ENCODE results near the gene C1QTNF8. TPM values are rescaled to one million over a fixed set of nuclear protein-coding genes. Genes with fewer than 3 reads are reported as not detected.

Gene C1QTNF8
- total RNA-seq, 1 experiment from 2014 or later: 0.27 TPM

DNA sequence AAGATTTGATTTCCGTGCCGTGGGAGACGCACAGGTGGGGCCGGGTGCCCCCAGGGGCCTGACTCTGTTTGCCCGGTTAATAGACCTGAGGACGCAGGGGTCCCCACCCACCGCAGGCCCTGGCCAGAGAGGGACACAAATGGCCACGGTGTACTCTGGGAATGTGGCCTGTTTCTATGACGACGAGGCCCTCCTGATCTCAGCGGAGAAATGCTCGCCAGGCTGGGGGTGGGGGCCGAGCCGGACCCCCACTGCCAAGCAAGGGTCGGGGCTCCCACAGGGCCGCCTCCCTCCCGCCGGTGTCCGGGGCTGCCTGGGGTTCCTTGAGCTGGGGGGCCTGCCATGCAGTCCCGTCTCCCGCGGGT lies 24.5 kb upstream of the C1QTNF8 start:
- intact Hi-C loops (cut with micrococcal nuclease): no loop called here
- H4K20me1 ChIP-seq (ENCODE audit: insufficient read depth): no peaks in the 10 kb centered on the region
- no peak overlapping the region for H3K27ac ChIP-seq (ENCODE audit: low read depth, low read length)
- TF ChIP-seq, protein P1, sequence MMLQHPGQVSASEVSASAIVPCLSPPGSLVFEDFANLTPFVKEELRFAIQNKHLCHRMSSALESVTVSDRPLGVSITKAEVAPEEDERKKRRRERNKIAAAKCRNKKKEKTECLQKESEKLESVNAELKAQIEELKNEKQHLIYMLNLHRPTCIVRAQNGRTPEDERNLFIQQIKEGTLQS (IDR thresholded peaks at IDR 0.05): no peak
- TF ChIP-seq, protein P2, sequence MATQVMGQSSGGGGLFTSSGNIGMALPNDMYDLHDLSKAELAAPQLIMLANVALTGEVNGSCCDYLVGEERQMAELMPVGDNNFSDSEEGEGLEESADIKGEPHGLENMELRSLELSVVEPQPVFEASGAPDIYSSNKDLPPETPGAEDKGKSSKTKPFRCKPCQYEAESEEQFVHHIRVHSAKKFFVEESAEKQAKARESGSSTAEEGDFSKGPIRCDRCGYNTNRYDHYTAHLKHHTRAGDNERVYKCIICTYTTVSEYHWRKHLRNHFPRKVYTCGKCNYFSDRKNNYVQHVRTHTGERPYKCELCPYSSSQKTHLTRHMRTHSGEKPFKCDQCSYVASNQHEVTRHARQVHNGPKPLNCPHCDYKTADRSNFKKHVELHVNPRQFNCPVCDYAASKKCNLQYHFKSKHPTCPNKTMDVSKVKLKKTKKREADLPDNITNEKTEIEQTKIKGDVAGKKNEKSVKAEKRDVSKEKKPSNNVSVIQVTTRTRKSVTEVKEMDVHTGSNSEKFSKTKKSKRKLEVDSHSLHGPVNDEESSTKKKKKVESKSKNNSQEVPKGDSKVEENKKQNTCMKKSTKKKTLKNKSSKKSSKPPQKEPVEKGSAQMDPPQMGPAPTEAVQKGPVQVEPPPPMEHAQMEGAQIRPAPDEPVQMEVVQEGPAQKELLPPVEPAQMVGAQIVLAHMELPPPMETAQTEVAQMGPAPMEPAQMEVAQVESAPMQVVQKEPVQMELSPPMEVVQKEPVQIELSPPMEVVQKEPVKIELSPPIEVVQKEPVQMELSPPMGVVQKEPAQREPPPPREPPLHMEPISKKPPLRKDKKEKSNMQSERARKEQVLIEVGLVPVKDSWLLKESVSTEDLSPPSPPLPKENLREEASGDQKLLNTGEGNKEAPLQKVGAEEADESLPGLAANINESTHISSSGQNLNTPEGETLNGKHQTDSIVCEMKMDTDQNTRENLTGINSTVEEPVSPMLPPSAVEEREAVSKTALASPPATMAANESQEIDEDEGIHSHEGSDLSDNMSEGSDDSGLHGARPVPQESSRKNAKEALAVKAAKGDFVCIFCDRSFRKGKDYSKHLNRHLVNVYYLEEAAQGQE (IDR thresholded peaks at IDR 0.05; ENCODE audit: low read depth): no peak
- TF ChIP-seq CEBPB (IDR thresholded peaks at IDR 0.05; ENCODE audit: low read depth) (no peak), EZH2phosphoT487 (IDR thresholded peaks at IDR 0.05; ENCODE audit: borderline replicate concordance) (no peak), ZNF274 (IDR thresholded peaks at IDR 0.05; ENCODE audit: low read depth, low read length) (no peak), RAD21 (IDR thresholded peaks at IDR 0.05; ENCODE audit: low read depth) (no peak), POLR2AphosphoS5 (IDR thresholded peaks at IDR 0.05; ENCODE audit: low read depth, low read length) (no peak), SRF (IDR thresholded peaks at IDR 0.05; ENCODE audit: low read depth) (no peak), CBX3 (IDR thresholded peaks at IDR 0.05; ENCODE audit: low read depth) (no peak), ELF1 (IDR thresholded peaks at IDR 0.05; ENCODE audit: borderline replicate concordance, low read depth) (no peak), SIN3A (IDR thresholded peaks at IDR 0.05; ENCODE audit: low read depth) (no peak), TCF7L2 (IDR thresholded peaks at IDR 0.05; ENCODE audit: borderline replicate concordance, extremely low read depth, insufficient read depth, insufficient read length) (no peak), SP1 (IDR thresholded peaks at IDR 0.05; ENCODE audit: low read depth) (no peak), EZH2 (IDR thresholded peaks at IDR 0.05) (no peak), YY1 (IDR thresholded peaks at IDR 0.05; ENCODE audit: extremely low read depth, insufficient replicate concordance, low read depth, low read length) (no peak), EGR1 (IDR thresholded peaks at IDR 0.05; ENCODE audit: low read depth) (no peak), ZFX (IDR thresholded peaks at IDR 0.05) (no peak), FOSL1 (IDR thresholded peaks at IDR 0.05; ENCODE audit: low read depth) (no peak)
- TF ChIP-seq, protein P3, sequence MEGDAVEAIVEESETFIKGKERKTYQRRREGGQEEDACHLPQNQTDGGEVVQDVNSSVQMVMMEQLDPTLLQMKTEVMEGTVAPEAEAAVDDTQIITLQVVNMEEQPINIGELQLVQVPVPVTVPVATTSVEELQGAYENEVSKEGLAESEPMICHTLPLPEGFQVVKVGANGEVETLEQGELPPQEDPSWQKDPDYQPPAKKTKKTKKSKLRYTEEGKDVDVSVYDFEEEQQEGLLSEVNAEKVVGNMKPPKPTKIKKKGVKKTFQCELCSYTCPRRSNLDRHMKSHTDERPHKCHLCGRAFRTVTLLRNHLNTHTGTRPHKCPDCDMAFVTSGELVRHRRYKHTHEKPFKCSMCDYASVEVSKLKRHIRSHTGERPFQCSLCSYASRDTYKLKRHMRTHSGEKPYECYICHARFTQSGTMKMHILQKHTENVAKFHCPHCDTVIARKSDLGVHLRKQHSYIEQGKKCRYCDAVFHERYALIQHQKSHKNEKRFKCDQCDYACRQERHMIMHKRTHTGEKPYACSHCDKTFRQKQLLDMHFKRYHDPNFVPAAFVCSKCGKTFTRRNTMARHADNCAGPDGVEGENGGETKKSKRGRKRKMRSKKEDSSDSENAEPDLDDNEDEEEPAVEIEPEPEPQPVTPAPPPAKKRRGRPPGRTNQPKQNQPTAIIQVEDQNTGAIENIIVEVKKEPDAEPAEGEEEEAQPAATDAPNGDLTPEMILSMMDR (IDR thresholded peaks at IDR 0.05 in 2 of 3, conservative IDR thresholded peaks at IDR 0.05 in 1 of 3; ENCODE audit: borderline replicate concordance in 1 of 3, insufficient read depth in 1 of 3, low read depth in 2 of 3, low read length in 2 of 3): no peak
- TF ChIP-seq, protein P4, sequence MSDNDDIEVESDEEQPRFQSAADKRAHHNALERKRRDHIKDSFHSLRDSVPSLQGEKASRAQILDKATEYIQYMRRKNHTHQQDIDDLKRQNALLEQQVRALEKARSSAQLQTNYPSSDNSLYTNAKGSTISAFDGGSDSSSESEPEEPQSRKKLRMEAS (IDR thresholded peaks at IDR 0.05): no peak
- H3K9me3 ChIP-seq (ENCODE audit: control insufficient read depth in 1 of 2, insufficient read depth in 1 of 2, low read depth in 1 of 2, low read length in 2 of 2): no peaks in the 10 kb centered on the region
- no peaks in the 10 kb centered on the region for H3K27me3 ChIP-seq (ENCODE audit: insufficient read depth, low read length)
- no peaks in the 10 kb centered on the region for H3K79me2 ChIP-seq (ENCODE audit: insufficient read depth, low read length)
- no peak overlapping the region for H3K4me2 ChIP-seq (ENCODE audit: low read length)
- BruUV-seq (replicated peaks): no TSS peak
- ChIA-PET POLR2A (no interaction called here), CTCF (no interaction called here), RAD21 (ENCODE audit: low non-redundant PET in 1 of 2, low total read pairs in 2 of 2, uncharacterized antibody in 2 of 2, unreplicated experiment in 2 of 2) (no interaction called here)
- no peak overlapping the region for H2AFZ ChIP-seq (ENCODE audit: low read depth, low read length, poor library complexity, severe bottlenecking)
- DNase-seq (ENCODE audit: low read depth, low spot score) (no peak), ATAC-seq (no peak)
- H3K9me2 ChIP-seq (ENCODE audit: insufficient read depth): no peaks in the 10 kb centered on the region
- no peaks in the 10 kb centered on the region for H3K36me3 ChIP-seq (ENCODE audit: control insufficient read depth in 1 of 2, insufficient read depth in 2 of 2, low read length in 2 of 2)
- H3K4me1 ChIP-seq (ENCODE audit: control insufficient read depth in 1 of 2, insufficient read depth in 2 of 2, low read length in 2 of 2): peaks cover 6 to 8% of the 10 kb centered on the region in 2 experiments; a peak in 3 of 4 replicates
- no peak overlapping the region for H3K4me3 ChIP-seq (replicated peaks in 1 of 2; ENCODE audit: low read depth in 1 of 2, low read length in 2 of 2)
- no peak overlapping the region for H3K9ac ChIP-seq (ENCODE audit: low read length)
